ENCODE data around the gene ETFA. TPM values are rescaled to one million over a fixed set of nuclear protein-coding genes. Genes with fewer than 3 reads are reported as not detected.

ETFA gene
- total RNA-seq, 1 donor from 2014 or later = 107 TPM

DNA sequence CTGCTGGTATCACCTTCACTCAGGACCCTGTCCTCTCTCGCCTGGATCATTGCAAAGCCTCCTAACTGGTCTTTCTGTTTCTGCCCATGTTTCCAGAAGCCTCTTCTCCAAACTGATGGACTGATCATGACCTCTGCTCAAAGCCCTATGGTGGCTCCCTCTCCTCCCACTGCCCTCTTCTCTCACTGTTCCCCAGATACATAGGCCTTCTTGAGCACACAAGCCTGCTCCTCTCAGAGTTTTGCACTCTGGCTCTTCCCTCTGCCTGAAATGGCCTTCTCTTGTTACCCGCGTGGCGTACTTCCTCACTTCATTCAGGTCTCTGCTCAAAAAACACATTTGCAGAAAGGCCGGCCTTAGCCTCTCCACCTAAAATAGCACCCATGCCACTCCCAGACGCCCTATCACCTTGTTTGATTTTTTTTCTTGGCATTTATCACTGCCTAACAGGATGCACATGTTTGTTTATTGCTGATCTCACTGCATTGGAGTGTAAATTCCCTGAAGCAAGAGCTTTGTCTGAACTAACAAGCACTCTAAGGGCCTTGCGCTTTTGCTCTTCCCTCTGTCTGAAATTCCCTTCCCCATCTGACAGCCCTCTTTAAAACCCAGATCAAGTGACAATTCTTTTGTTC, 1.4 kb upstream of the ETFA start:
- Mint-ChIP-seq H3K36me3 (no peaks in the 10 kb centered on the region), H3K9me3 (no peaks in the 10 kb centered on the region), H3K4me1 (peaks cover 17% of the 10 kb centered on the region), H3K4me3 (peak overlapping the region; percentile 0), H3K27ac (peak overlapping the region; percentile 44), H3K27me3 (ENCODE audit: low read depth) (no peaks in the 10 kb centered on the region)
- TF ChIP-seq, protein P1, sequence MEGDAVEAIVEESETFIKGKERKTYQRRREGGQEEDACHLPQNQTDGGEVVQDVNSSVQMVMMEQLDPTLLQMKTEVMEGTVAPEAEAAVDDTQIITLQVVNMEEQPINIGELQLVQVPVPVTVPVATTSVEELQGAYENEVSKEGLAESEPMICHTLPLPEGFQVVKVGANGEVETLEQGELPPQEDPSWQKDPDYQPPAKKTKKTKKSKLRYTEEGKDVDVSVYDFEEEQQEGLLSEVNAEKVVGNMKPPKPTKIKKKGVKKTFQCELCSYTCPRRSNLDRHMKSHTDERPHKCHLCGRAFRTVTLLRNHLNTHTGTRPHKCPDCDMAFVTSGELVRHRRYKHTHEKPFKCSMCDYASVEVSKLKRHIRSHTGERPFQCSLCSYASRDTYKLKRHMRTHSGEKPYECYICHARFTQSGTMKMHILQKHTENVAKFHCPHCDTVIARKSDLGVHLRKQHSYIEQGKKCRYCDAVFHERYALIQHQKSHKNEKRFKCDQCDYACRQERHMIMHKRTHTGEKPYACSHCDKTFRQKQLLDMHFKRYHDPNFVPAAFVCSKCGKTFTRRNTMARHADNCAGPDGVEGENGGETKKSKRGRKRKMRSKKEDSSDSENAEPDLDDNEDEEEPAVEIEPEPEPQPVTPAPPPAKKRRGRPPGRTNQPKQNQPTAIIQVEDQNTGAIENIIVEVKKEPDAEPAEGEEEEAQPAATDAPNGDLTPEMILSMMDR (IDR thresholded peaks at IDR 0.05; ENCODE audit: unreplicated experiment) = no peak
- DNase-seq (ENCODE audit: low spot score in 2 of 2, unreplicated experiment in 2 of 2) = no peak

DNA sequence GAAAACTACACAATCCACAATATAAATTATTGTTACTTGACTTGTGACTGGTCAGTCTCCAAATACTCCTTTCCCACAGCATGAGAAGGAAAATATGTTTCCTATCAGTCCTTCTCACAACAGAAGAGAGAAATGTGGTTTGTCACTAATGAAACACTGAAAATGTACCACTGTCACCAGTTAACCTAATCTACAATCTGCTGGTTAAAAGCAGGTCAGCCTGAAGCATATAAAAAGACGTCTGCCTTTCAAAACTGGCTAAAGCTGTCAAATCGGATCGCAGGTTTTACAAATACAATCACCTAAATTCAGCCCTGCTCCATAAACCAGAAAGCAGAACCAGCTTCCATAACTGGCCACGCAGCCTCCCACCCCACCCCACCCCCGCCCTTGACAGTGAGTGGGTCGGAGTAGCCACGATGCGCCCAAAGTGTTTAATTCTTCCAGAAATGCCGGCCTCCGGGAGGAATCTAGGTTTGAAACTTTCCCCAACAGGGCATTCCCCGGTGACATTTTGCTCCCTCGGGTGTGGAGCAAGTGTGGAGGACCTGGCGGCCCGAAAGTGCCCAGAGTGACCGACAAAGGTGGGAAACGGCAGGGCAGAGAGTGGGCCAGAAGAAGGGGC, 682 bp downstream of the ETFA start:
- H3K27me3 Mint-ChIP-seq (ENCODE audit: low read depth) = no peaks in the 10 kb centered on the region
- peaks cover 17% of the 10 kb centered on the region for H3K4me1 Mint-ChIP-seq
- TF ChIP-seq, protein P1 (IDR thresholded peaks at IDR 0.05; ENCODE audit: unreplicated experiment) = no peak
- H3K27ac Mint-ChIP-seq = peak overlapping the region; percentile 81
- H3K9me3 Mint-ChIP-seq = no peaks in the 10 kb centered on the region
- DNase-seq (ENCODE audit: low spot score in 2 of 2, unreplicated experiment in 2 of 2) = peak in 1 of 2 experiments; percentile 48
- peak overlapping the region; percentile 85 for H3K4me3 Mint-ChIP-seq
- no peaks in the 10 kb centered on the region for H3K36me3 Mint-ChIP-seq

DNA sequence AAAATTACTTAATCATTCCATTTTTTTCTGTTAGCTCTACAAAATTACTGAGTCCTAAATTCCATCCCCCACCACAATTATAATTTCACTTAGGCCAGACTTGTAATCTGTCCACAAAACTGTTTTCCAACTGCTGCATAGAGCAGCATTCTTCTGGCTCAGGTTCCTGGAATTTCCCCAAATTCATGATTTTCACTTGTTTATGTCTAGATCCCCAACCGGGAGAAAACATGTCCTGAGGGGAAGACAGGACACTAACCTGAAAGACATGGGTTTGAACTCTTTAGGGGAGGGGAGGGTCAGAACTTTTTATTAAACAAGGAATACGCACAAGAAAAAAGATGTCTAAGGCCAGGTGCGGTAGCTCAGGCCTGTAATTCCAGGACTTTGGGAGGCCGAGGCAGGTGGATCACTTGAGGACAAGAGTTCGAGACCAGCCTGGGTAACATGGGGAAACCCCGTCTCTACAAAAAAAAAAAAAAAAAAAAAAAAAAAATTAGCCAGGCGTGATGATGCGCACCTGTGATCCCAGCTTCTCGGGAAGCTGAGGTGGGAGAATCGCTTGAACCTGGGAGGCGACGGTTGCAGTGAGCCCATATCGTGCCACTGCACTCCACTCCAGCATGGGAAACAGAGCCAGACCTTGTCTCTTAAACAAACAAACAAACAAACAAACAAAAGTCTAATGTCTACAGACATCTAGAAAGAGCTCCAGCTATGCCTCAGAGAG, 1.5 kb downstream of the ETFA start:
- peaks cover 3% of the 10 kb centered on the region for H3K36me3 Mint-ChIP-seq
- no peaks in the 10 kb centered on the region for H3K27me3 Mint-ChIP-seq (ENCODE audit: low read depth)
- peak overlapping the region; percentile 85 for H3K4me3 Mint-ChIP-seq
- peaks cover 17% of the 10 kb centered on the region for H3K4me1 Mint-ChIP-seq
- peak overlapping the region; percentile 89 for H3K27ac Mint-ChIP-seq
- DNase-seq (ENCODE audit: low spot score in 2 of 2, unreplicated experiment in 2 of 2) = no peak
- TF ChIP-seq, protein P1 (IDR thresholded peaks at IDR 0.05; ENCODE audit: unreplicated experiment) = no peak
- H3K9me3 Mint-ChIP-seq = peaks cover 4% of the 10 kb centered on the region

DNA sequence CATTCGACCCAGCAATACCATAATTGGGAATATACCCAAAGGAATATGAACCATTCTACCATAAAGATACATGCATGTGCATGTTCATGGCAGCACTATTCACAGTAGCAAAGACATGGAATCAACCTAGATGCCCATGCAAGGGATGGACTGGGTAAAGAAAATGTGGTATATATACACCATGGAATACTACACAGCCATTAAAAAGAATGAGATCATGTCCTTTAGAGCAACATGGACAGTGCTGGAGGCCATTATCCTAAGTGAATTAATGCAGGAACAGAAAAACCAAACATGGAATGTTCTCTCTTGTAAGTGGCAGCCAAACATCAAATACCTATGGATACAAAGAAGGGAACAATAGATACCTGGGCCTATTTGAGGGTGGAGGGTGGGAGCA, 7.4 kb downstream of the ETFA start:
- Mint-ChIP-seq H3K4me1 (no peaks in the 10 kb centered on the region), H3K27me3 (ENCODE audit: low read depth) (no peaks in the 10 kb centered on the region), H3K9me3 (peaks cover 9% of the 10 kb centered on the region), H3K36me3 (peaks cover 8% of the 10 kb centered on the region), H3K27ac (no peak overlapping the region), H3K4me3 (no peak overlapping the region)
- no peak for DNase-seq (ENCODE audit: low spot score in 2 of 2, unreplicated experiment in 2 of 2)
- TF ChIP-seq, protein P1 (IDR thresholded peaks at IDR 0.05; ENCODE audit: unreplicated experiment) = no peak

DNA sequence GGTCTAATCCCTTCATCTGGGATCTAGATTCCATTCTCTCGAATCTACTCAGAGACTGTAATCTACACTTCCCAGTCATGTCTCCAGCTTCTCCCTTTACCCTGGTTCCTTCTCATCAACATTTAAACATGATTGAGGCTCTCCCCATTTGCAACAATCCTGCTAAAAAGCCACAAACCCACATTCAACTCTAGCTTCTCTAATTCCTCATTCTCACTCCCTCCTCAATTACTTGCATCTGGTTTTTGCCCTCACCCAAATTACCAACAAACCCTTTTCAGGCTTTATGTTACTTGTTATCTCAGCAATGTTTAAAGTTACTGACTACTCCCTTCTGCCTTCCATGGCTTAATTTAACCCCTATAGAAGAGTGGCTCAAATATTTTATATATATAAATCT, 11.5 kb downstream of the ETFA start:
- Mint-ChIP-seq H3K4me1 (no peaks in the 10 kb centered on the region), H3K27ac (no peak overlapping the region), H3K27me3 (ENCODE audit: low read depth) (no peaks in the 10 kb centered on the region), H3K36me3 (peaks cover 7% of the 10 kb centered on the region), H3K9me3 (peaks cover 5% of the 10 kb centered on the region), H3K4me3 (no peak overlapping the region)
- no peak for DNase-seq (ENCODE audit: low spot score in 2 of 2, unreplicated experiment in 2 of 2)
- TF ChIP-seq, protein P1 (IDR thresholded peaks at IDR 0.05; ENCODE audit: unreplicated experiment) = no peak
